LNCaP clone FGC (cell line): ENCODE measurements around the gene ETNK1.
"Not testable (repeated sequence)": the region's sequence is repeated elsewhere in the genome, so short reads cannot be mapped to it uniquely, and the experiment has no call there.

ENCODE experiments used
- DNase-seq: peaks from one replicate; pipeline ENCODE4 v3.0.0-alpha.2; 2011; ENCODE audit warnings: low read depth
- H3K4me3 ChIP-seq: 2 replicates; pipeline ENCODE4 v1.5.1; 2011; ENCODE audit warnings: mild to moderate bottlenecking, low read depth, low read length, control low read depth
- TF ChIP-seq, protein P1 (sequence below): IDR thresholded peaks from 2 replicates; pipeline ENCODE4 v1.5.1; 2012; ENCODE audit warnings: mild to moderate bottlenecking; ENCODE audit not compliant: control insufficient read depth, insufficient read depth; ENCODE audit errors: extremely low read depth

ETNK1 gene

DNA sequence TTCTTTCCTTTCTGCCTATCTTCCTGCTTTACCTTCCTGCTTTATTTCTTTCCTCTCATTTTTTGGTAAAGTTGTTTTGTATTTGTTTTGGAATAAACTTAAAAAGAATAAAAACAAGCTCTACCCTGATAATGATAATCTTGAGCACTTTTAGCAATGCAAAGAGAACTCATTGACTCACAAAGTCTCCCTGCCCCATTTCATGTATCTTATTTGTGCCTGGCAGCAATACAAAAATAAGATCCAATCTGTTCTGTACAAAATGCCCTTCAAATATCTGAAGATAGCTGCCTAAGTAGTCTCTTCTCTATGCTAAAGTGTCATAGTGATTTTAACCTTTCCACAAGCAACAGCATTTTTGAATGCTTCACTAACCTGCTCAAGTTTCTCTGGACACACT is 31.1 kb upstream of the ETNK1 start:
- no peak overlapping the region for H3K4me3 ChIP-seq
- TF ChIP-seq, protein P1, sequence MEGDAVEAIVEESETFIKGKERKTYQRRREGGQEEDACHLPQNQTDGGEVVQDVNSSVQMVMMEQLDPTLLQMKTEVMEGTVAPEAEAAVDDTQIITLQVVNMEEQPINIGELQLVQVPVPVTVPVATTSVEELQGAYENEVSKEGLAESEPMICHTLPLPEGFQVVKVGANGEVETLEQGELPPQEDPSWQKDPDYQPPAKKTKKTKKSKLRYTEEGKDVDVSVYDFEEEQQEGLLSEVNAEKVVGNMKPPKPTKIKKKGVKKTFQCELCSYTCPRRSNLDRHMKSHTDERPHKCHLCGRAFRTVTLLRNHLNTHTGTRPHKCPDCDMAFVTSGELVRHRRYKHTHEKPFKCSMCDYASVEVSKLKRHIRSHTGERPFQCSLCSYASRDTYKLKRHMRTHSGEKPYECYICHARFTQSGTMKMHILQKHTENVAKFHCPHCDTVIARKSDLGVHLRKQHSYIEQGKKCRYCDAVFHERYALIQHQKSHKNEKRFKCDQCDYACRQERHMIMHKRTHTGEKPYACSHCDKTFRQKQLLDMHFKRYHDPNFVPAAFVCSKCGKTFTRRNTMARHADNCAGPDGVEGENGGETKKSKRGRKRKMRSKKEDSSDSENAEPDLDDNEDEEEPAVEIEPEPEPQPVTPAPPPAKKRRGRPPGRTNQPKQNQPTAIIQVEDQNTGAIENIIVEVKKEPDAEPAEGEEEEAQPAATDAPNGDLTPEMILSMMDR, result no peak
- DNase-seq, result no peak

DNA sequence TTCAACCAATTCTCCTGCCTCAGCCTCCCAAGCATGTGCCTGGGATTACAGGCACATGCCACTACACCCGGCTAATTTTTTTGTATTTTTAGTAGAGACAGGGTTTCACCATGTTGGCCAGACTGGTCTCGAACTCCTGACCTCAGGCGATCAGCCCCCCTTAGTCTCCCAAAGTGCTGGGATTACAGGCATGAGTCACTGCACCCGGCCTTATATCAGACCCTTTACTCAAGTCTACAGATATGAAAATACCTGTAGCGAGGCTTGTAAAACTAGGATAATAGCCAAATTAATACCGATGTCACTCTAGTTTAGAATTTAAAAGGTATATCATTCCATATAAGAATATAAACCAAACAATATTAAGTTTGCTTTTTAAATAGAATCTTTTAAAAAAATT is 27.4 kb upstream of the ETNK1 start:
- DNase-seq, H3K4me3 ChIP-seq: not testable (repeated sequence)

DNA sequence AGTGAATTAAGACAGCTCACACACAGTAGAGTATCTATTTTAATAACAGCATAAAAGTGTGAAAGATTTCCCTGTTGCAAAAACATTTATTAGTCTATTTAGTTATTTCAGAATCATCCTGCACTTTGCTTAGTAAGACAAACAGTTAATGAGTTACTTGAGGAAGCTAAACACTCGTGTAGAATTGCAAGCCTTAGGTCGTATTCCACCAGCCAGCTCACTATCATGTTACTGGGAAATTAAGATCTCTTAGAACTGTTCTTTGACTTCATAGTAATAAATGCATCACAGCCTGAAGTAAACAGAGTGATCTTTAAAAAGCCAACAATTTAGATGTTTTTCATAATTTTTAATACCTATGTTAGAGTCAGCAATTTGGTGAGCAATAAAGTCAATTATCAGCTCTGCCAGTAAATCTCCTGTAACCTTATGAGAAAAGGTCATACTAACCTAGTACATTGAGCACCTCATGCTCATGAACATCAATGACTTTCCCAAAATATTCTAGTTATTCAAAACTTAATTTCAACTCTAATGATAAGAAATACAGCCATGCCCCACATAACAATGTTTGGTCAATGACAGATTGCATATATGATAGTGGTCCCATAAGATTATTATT is 26.7 kb upstream of the ETNK1 start:
- H3K4me3 ChIP-seq, result no peak overlapping the region
- TF ChIP-seq, protein P1, result no peak
- DNase-seq, result no peak

DNA sequence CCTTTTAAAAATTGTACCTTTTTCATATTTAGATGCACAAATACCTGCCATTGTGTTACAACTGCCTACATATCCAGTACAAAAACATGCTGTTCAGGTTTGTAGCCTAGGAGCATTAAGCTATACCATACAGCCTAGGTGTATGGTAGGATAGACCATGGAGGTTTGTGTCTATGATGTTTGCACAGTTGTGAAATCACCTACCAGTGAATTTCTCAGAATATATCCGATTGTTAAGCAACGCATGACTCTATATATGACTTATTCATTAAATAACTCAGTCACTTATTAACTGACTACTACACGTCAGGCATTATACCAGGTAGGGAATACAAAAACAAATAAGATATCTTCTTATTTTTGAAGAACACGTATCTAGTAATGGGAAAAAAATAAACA is 26.2 kb upstream of the ETNK1 start:
- TF ChIP-seq, protein P1, result no peak
- no peak overlapping the region for H3K4me3 ChIP-seq
- no peak for DNase-seq

DNA sequence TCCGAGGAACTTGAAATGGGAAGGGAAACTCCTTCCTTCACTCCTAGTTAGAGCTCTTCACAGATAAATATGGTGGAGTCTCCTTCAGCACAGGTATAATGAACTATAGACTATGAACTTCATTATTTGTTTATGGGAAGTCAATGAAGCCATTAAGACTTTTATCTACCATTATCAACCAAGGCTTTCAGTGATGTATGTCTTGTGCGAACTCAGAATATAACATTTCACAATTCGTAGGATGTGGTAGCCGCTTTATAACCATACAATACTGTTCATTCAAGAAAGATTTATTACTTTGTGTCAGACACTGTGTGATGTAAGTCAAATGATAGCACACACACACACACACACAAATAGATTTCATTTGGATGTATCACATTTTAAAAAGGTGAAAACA is 24.8 kb upstream of the ETNK1 start:
- DNase-seq, result no peak
- TF ChIP-seq, protein P1, result no peak

DNA sequence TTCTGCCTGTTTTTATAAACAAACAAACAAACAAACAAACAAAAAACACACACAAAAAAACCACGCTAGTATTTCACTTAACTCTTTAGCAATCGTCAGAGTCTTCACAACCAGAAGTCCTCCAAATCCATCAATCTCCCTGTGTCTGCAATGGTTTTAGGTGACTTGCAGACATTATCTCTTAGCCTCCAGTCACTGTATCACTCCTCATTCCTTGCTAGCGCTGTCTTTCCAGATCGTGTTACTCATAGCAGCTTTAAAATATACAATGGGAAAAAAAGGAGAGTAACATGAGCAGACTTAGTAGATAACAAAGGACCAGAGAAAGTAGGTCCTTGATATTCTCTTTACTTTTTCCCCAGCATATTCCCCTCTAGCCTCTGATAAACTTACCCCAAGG is 15.5 kb upstream of the ETNK1 start:
- TF ChIP-seq, protein P1, result no peak
- DNase-seq, result no peak
- no peak overlapping the region for H3K4me3 ChIP-seq

More for the DNA sequence above, 24.8 kb upstream of the ETNK1 start:
- H3K4me3 ChIP-seq, result no peak overlapping the region

DNA sequence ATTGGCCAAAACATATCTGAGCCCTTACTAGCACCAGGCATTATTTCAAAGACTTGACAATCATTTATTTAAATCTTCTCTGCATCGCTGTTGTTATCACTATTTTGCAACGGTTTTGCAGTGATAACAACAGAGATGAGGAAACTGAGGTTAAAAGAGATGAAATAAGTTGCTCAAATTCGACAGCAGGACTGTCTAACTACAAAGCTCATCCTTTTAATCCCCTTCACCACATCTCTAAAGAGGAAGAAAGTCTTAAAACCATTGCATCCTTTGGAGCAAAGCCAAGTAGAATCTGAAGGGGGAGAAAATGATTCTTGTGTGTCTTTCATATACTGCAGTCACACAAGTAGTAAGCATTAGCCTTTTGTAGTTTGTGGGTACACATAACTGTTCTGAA is 14.8 kb upstream of the ETNK1 start:
- H3K4me3 ChIP-seq, result no peak overlapping the region
- TF ChIP-seq, protein P1, result no peak
- DNase-seq, result no peak

DNA sequence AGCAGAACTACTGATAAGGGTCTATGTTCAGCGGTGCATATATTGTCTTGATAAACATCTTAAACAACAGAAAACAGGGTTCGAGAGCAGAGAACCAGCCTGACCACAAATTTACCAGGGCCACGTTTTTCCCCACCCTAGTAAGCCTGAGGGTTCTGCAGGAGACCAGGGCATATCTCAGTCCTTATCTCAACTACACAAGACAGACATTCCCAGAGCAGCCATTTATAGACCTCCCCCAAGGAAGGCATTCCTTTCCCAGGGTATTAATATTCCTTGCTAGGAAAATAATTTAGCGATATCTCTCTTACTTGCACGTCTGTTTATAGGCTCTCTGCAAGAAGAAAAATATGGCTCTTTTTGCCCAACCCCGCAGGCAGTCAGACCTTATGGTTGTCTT is 12.1 kb upstream of the ETNK1 start:
- H3K4me3 ChIP-seq, DNase-seq: not testable (repeated sequence)
